Esophagus squamous epithelium (tissue), 5 donors: ENCODE data around the gene WDR11. TPM values are rescaled to one million over a fixed set of nuclear protein-coding genes. Genes with fewer than 3 reads are reported as not detected.

Experiments
- DNase-seq: peaks from one replicate; lab custom pipeline; 2025; lab: John Stamatoyannopoulos, UW
- H3K27ac ChIP-seq, 4 donors: fragments of 200-600 bp; sonication (generic); one replicate each; pipeline ENCODE4 v1.5.1; 2016 to 2019; ENCODE audit warnings: mild to moderate bottlenecking in 1 of 4
- H3K27me3 ChIP-seq, 4 donors: fragments of 200-600 bp; sonication (generic); 1 replicate in 3 of 4; 2 replicates in 1 of 4; pipeline versions ENCODE4 v1.5.1 to v1.6.0; 2017 to 2021; ENCODE audit warnings: antibody characterized with exemption in 1 of 4
- H3K36me3 ChIP-seq, 3 donors: fragments of 200-600 bp; sonication (generic); one replicate each; pipeline ENCODE4 v1.5.1; 2016 to 2019
- H3K4me1 ChIP-seq, 3 donors: fragments of 200-600 bp; sonication (generic); one replicate each; pipeline ENCODE4 v1.5.1; 2017 to 2019
- H3K4me3 ChIP-seq, 4 donors: fragments of 200-600 bp; sonication (generic); 1 replicate in 3 of 4; 2 replicates in 1 of 4; pipeline ENCODE4 v1.5.1; 2016 to 2019; ENCODE audit warnings: mild to moderate bottlenecking in 2 of 4, moderate library complexity in 1 of 4
- H3K9me3 ChIP-seq, 3 donors: fragments of 200-600 bp; sonication (generic); one replicate each; pipeline ENCODE4 v1.5.1; 2016 to 2019
- POLR2A ChIP-seq, 4 donors: fragments of 450-650 bp; IDR thresholded peaks; one replicate each; pipeline ENCODE4 v1.6.1; 2017; ENCODE audit warnings: antibody characterized with exemption in 4 of 4, mild to moderate bottlenecking in 4 of 4, moderate library complexity in 3 of 4
- WGBS, 2 donors: methylation state at CpG; one replicate each; pipeline ENCODE4 v1.1.5; 2018; 5-methylcytosine and 5-hydroxymethylcytosine counted together
- intact Hi-C: fragments of 100-400 bp; cut with DNase I; formaldehyde crosslinking; loops from one replicate; pipeline ENCODE4 v1.15.0; 2022
- total RNA-seq, 4 donors: library from RNA; depleted of rRNA; stranded (reverse); fragments of >200 nt; gene quantifications; one replicate each; pipeline ENCODE4 v1.1.0, GENCODE V29; 2016
- TF ChIP-seq, protein P1 (sequence below), 6 experiments: fragments of 450-650 bp in 4 of 6; fragments of 200-600 bp in 2 of 6; sonication (generic) in 2 of 6; IDR thresholded peaks; one replicate each; pipeline ENCODE4 v1.5.1; 2016 to 2019; ENCODE audit warnings: antibody characterized with exemption in 6 of 6, mild to moderate bottlenecking in 4 of 6, moderate library complexity in 4 of 6
- donor health status: DM: yes; HTN: yes; CAD: no.

Gene WDR11
- total RNA-seq, 4 donors from 2014 or later = 21.9 to 50.7 (median 39.2) TPM

DNA sequence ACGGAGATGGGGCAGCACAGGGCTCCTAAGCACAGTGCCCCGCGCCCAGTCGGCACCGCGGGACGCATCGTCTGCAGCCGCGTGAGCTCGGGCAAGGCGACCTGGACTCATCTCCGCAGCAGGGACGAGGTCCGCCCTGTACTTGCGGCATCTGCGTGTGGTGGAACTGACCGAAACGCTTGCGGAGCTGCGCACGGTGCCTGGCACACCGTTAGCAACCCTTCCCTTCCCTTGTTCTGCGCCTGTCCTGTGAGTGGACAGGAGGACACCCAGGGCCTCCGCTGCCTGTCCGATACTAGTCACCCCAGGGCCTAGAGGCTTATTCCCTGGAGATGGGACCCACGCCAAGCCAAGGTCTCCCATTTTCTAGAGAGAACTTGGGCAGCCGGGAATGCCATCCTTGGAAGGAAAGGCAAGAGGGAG lies 98.5 kb downstream of the WDR11 start:
- Histone ChIP-seq H3K27ac (no peak overlapping the region), H3K4me3 (peak overlapping the region in 2 of 4 donors; percentile 41 to 63), H3K36me3 (no peaks in the 10 kb centered on the region), H3K27me3 (peaks cover 0 to 35% (median 0%) of the 10 kb centered on the region in 4 donors), H3K9me3 (peaks cover 0 to 16% (median 13%) of the 10 kb centered on the region in 3 donors), H3K4me1 (peaks cover 3 to 40% (median 28%) of the 10 kb centered on the region in 3 donors)
- TF ChIP-seq, protein P1, sequence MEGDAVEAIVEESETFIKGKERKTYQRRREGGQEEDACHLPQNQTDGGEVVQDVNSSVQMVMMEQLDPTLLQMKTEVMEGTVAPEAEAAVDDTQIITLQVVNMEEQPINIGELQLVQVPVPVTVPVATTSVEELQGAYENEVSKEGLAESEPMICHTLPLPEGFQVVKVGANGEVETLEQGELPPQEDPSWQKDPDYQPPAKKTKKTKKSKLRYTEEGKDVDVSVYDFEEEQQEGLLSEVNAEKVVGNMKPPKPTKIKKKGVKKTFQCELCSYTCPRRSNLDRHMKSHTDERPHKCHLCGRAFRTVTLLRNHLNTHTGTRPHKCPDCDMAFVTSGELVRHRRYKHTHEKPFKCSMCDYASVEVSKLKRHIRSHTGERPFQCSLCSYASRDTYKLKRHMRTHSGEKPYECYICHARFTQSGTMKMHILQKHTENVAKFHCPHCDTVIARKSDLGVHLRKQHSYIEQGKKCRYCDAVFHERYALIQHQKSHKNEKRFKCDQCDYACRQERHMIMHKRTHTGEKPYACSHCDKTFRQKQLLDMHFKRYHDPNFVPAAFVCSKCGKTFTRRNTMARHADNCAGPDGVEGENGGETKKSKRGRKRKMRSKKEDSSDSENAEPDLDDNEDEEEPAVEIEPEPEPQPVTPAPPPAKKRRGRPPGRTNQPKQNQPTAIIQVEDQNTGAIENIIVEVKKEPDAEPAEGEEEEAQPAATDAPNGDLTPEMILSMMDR (IDR thresholded peaks at IDR 0.05) = no peak
- TF ChIP-seq POLR2A (IDR thresholded peaks at IDR 0.05) = no peak
- WGBS, 2 donors = 57 to 88% methylated on average over 5 to 6 of the region's 28 CpGs
- DNase-seq = no peak
- intact Hi-C loops = loop anchor here (5.0 kb wide), 1 partner anchor 658 kb away; no protein-coding TSS in a partner anchor

DNA sequence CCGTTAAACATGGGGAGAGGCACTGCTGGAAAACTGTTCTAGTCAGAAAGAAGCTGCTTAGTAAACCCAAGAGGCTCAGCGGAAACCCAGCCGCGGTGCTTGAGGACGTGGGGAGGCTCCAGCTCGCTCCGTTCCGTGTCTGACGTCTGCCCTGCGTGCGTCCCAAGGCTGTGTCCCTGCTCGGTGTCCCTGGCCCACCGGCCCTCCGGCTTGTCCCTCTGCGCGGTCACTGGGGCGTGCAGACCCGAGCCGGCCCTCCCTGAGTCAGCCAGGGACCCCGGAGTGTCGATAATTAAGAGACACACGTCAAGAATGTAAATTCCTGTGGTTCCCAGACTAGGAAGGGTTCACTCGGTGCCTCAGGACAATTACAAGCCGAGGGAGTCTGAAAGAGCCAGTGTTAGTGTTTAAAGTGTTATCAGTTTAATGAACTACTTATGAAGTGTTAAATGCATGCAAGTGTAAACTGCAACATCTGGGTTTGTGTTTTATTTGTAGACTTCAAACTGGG lies 98.9 kb downstream of the WDR11 start:
- TF ChIP-seq POLR2A (IDR thresholded peaks at IDR 0.05) = no peak
- Histone ChIP-seq H3K27ac (no peak overlapping the region), H3K36me3 (no peaks in the 10 kb centered on the region), H3K9me3 (peaks cover 0 to 16% (median 13%) of the 10 kb centered on the region in 3 donors), H3K4me1 (peaks cover 3 to 35% (median 23%) of the 10 kb centered on the region in 3 donors), H3K27me3 (peaks cover 0 to 35% (median 0%) of the 10 kb centered on the region in 4 donors), H3K4me3 (peak overlapping the region in 1 of 4 donors; percentile 63)
- WGBS, 2 donors = 49 to 61% methylated on average over 8 to 9 of the region's 24 CpGs
- no peak for DNase-seq
- intact Hi-C loops = no loop called here

DNA sequence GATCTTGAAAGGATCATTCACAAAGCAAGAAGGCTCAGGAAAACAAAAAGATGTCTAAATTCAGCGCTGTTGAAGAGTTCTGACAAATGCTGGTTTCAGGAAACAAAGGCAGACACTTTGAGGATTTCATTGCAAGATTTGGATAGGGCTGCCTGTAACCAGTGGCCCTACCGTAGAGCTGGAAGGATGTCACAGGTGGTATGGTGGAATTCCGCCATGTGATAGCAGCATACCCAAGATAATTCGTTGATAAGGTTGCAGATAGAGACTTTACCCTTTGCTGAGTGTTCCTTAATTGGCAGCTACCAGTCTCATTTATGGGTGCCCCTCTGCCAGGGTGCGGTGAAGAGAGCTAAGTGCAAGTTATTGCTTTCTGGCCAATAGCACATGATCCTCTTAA lies 100.1 kb downstream of the WDR11 start:
- 87 to 89% methylated on average over 5 of the region's 5 CpGs for WGBS, 2 donors
- Histone ChIP-seq H3K27ac (no peak overlapping the region), H3K27me3 (peaks cover 0 to 35% (median 0%) of the 10 kb centered on the region in 4 donors), H3K36me3 (no peaks in the 10 kb centered on the region), H3K9me3 (peaks cover 0 to 16% (median 13%) of the 10 kb centered on the region in 3 donors), H3K4me3 (no peak overlapping the region), H3K4me1 (peaks cover 2 to 24% (median 13%) of the 10 kb centered on the region in 3 donors)
- intact Hi-C loops = no loop called here
- TF ChIP-seq, protein P1 (IDR thresholded peaks at IDR 0.05) = no peak
- TF ChIP-seq POLR2A (IDR thresholded peaks at IDR 0.05) = no peak
- DNase-seq = no peak

DNA sequence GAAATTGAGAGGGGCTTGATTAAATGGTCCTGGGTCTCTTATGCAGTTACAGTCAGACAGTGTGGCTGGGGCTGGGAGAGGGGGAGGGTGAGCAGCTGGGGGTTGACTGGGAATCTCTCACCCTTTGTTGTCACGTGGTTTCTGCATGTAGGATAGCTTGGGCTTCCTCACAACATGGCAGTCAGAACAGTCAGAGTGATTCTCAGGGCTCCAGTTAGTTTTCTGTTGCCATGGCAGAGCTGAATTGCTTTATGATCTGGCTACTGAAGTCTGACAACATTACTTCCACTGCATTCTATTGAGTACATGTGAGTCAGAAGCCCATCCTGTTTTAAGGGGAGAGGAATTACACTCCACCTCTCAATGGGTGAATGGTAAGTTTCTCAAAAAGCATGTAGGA lies 102.7 kb downstream of the WDR11 start:
- intact Hi-C loops = no loop called here
- no peak for DNase-seq
- TF ChIP-seq, protein P1 (IDR thresholded peaks at IDR 0.05) = no peak
- no peak for TF ChIP-seq POLR2A (IDR thresholded peaks at IDR 0.05)
- Histone ChIP-seq H3K27ac (no peak overlapping the region), H3K4me3 (no peak overlapping the region), H3K27me3 (peaks cover 0 to 31% (median 0%) of the 10 kb centered on the region in 4 donors), H3K4me1 (peaks cover 0 to 10% (median 7%) of the 10 kb centered on the region in 3 donors), H3K36me3 (no peaks in the 10 kb centered on the region), H3K9me3 (peaks cover 0 to 16% (median 13%) of the 10 kb centered on the region in 3 donors)
- 77 to 86% methylated on average over 1 of the region's 1 CpG for WGBS, 2 donors
